ENCODE data around the gene FOXQ1. TPM values are rescaled to one million over a fixed set of nuclear protein-coding genes. Genes with fewer than 3 reads are reported as not detected.

The FOXQ1 gene
- polyA plus RNA-seq, 1 of the 3 experiments (the other 2 are of a cell fraction) = not detected

DNA sequence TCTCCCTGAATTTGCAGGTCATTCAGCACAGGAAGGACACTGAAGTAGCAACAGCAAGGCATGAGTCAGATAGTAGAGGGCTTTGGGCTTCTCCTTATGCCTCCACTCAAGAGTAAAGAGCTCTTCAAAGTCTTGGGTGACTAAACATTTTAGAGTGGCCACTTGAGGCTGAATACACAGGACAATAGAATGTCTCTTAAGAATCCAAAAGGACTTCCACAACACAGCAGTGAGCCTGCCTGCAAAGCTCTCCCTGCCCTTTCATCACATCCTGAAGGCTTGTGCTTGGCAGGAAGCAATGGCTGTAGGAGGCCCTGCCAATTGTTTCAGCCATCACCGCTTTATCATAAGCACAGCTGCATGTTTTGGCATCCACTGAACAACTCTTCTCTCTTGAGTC, 36.8 kb downstream of the FOXQ1 start:
- Histone ChIP-seq H3K36me3 (replicated peaks in 1 of 2; ENCODE audit: control insufficient read depth in 1 of 2, insufficient read depth in 2 of 2, low read length in 1 of 2) (no peaks in the 10 kb centered on the region), H2AFZ (ENCODE audit: low read depth) (no peak overlapping the region), H3K4me2 (no peak overlapping the region), H3K79me2 (ENCODE audit: insufficient read depth) (no peaks in the 10 kb centered on the region), H3F3A (replicated peaks; ENCODE audit: insufficient read depth) (no peaks in the 10 kb centered on the region), H3K9me3 (no peaks in the 10 kb centered on the region), H3K27me3 (ENCODE audit: insufficient read depth) (no peaks in the 10 kb centered on the region), H3K4me3 (ENCODE audit: low read depth in 2 of 2, low read length in 1 of 2) (no peak overlapping the region), H3K9ac (no peak overlapping the region), H3K4me1 (ENCODE audit: control insufficient read depth in 1 of 2, insufficient read depth in 2 of 2, low read depth in 1 of 2, low read length in 1 of 2) (no peaks in the 10 kb centered on the region), H3K9me2 (no peaks in the 10 kb centered on the region), H4K20me1 (ENCODE audit: insufficient read depth) (no peaks in the 10 kb centered on the region), H3K27ac (ENCODE audit: low read depth in 2 of 2, low read length in 1 of 2) (no peak overlapping the region)
- ChIA-PET CTCF (no interaction called here), POLR2A (no interaction called here)
- WGBS (ENCODE audit: low lambda C conversion rate) = 0% methylated on average over 1 of the region's 1 CpG
- no peak for TF ChIP-seq YY1 (IDR thresholded peaks at IDR 0.05; ENCODE audit: low read depth)
- no peak for TF ChIP-seq FOXJ3 (CRISPR knock-in tag; IDR thresholded peaks at IDR 0.05)
- TF ChIP-seq CHD2 (IDR thresholded peaks at IDR 0.05; ENCODE audit: low read length, partially characterized antibody) = no peak
- TF ChIP-seq NRF1 (IDR thresholded peaks at IDR 0.05; ENCODE audit: low read depth, low read length) = no peak
- TF ChIP-seq EP300 (IDR thresholded peaks at IDR 0.05; ENCODE audit: borderline replicate concordance in 1 of 2, low read depth in 1 of 2, low read length in 1 of 2) = no peak
- TF ChIP-seq RXRA (IDR thresholded peaks at IDR 0.05; ENCODE audit: borderline replicate concordance, low read depth) = no peak
- no peak for TF ChIP-seq ELF1 (IDR thresholded peaks at IDR 0.05)
- no peak for TF ChIP-seq SMC3 (IDR thresholded peaks at IDR 0.05; ENCODE audit: low read depth, low read length)
- no peak for TF ChIP-seq RCOR1 (IDR thresholded peaks at IDR 0.05; ENCODE audit: low read length)
- no peak for TF ChIP-seq JUND (IDR thresholded peaks at IDR 0.05)
- TF ChIP-seq FOSL2 (IDR thresholded peaks at IDR 0.05; ENCODE audit: borderline replicate concordance, low read depth) = no peak
- TF ChIP-seq, protein P1, sequence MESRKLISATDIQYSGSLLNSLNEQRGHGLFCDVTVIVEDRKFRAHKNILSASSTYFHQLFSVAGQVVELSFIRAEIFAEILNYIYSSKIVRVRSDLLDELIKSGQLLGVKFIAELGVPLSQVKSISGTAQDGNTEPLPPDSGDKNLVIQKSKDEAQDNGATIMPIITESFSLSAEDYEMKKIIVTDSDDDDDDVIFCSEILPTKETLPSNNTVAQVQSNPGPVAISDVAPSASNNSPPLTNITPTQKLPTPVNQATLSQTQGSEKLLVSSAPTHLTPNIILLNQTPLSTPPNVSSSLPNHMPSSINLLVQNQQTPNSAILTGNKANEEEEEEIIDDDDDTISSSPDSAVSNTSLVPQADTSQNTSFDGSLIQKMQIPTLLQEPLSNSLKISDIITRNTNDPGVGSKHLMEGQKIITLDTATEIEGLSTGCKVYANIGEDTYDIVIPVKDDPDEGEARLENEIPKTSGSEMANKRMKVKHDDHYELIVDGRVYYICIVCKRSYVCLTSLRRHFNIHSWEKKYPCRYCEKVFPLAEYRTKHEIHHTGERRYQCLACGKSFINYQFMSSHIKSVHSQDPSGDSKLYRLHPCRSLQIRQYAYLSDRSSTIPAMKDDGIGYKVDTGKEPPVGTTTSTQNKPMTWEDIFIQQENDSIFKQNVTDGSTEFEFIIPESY (IDR thresholded peaks at IDR 0.05; ENCODE audit: borderline replicate concordance, low read depth) = no peak
- TF ChIP-seq, protein P2, sequence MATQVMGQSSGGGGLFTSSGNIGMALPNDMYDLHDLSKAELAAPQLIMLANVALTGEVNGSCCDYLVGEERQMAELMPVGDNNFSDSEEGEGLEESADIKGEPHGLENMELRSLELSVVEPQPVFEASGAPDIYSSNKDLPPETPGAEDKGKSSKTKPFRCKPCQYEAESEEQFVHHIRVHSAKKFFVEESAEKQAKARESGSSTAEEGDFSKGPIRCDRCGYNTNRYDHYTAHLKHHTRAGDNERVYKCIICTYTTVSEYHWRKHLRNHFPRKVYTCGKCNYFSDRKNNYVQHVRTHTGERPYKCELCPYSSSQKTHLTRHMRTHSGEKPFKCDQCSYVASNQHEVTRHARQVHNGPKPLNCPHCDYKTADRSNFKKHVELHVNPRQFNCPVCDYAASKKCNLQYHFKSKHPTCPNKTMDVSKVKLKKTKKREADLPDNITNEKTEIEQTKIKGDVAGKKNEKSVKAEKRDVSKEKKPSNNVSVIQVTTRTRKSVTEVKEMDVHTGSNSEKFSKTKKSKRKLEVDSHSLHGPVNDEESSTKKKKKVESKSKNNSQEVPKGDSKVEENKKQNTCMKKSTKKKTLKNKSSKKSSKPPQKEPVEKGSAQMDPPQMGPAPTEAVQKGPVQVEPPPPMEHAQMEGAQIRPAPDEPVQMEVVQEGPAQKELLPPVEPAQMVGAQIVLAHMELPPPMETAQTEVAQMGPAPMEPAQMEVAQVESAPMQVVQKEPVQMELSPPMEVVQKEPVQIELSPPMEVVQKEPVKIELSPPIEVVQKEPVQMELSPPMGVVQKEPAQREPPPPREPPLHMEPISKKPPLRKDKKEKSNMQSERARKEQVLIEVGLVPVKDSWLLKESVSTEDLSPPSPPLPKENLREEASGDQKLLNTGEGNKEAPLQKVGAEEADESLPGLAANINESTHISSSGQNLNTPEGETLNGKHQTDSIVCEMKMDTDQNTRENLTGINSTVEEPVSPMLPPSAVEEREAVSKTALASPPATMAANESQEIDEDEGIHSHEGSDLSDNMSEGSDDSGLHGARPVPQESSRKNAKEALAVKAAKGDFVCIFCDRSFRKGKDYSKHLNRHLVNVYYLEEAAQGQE (IDR thresholded peaks at IDR 0.05; ENCODE audit: low read depth, low read length) = no peak
- no peak for TF ChIP-seq NFIC (IDR thresholded peaks at IDR 0.05; ENCODE audit: borderline replicate concordance)
- TF ChIP-seq, protein P3, sequence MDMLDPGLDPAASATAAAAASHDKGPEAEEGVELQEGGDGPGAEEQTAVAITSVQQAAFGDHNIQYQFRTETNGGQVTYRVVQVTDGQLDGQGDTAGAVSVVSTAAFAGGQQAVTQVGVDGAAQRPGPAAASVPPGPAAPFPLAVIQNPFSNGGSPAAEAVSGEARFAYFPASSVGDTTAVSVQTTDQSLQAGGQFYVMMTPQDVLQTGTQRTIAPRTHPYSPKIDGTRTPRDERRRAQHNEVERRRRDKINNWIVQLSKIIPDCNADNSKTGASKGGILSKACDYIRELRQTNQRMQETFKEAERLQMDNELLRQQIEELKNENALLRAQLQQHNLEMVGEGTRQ (IDR thresholded peaks at IDR 0.05; ENCODE audit: borderline replicate concordance, low read depth, low read length) = no peak
- TF ChIP-seq POLR2AphosphoS5 (IDR thresholded peaks at IDR 0.05; ENCODE audit: low read depth, low read length) = no peak
- DNase-seq = no peak

Measured in SK-N-SH (cell line).